ENCODE results near the gene DGKI.

Gene DGKI

GRCh38 chr7:137656850-137657232, 189.9 kb downstream of the DGKI start:
- DNase-seq (ENCODE audit: low read depth in 3 of 3): no peak

GRCh38 chr7:137656227-137656849, 190.4 kb downstream of the DGKI start:
- peak in 2 of 3 experiments; percentile 12 to 13 for DNase-seq (ENCODE audit: low read depth in 3 of 3)

- no peak for DNase-seq (ENCODE audit: low read depth in 3 of 3)
Observed at GRCh38 chr7:137655804-137656203, 191.0 kb downstream of the DGKI start.

GRCh38 chr7:137652721-137653120, 194.1 kb downstream of the DGKI start:
- DNase-seq (ENCODE audit: low read depth in 3 of 3): no peak

- DNase-seq (ENCODE audit: low read depth in 3 of 3): no peak
Observed at GRCh38 chr7:137647905-137648565, 198.7 kb downstream of the DGKI start.

- DNase-seq (ENCODE audit: low read depth in 3 of 3): no peak
Observed at GRCh38 chr7:137642472-137642871, 204.3 kb downstream of the DGKI start.

- no peak for DNase-seq (ENCODE audit: low read depth in 3 of 3)
Observed at GRCh38 chr7:137642031-137642430, 204.7 kb downstream of the DGKI start.

GRCh38 chr7:137636376-137636775, 210.4 kb downstream of the DGKI start:
- no peak for DNase-seq (ENCODE audit: low read depth in 3 of 3)

GRCh38 chr7:137635874-137636273, 210.9 kb downstream of the DGKI start:
- DNase-seq (ENCODE audit: low read depth in 3 of 3): no peak

GRCh38 chr7:137635132-137635531, 211.6 kb downstream of the DGKI start:
- DNase-seq (ENCODE audit: low read depth in 3 of 3): no peak

- DNase-seq (ENCODE audit: low read depth in 3 of 3): no peak
Observed at GRCh38 chr7:137634356-137634755, 212.4 kb downstream of the DGKI start.

GRCh38 chr7:137633133-137633532, 213.6 kb downstream of the DGKI start:
- no peak for DNase-seq (ENCODE audit: low read depth in 3 of 3)

GRCh38 chr7:137628216-137628615, 218.6 kb downstream of the DGKI start:
- no peak for DNase-seq (ENCODE audit: low read depth in 3 of 3)

- DNase-seq (ENCODE audit: low read depth in 3 of 3): no peak
Observed at GRCh38 chr7:137626469-137627067, 220.2 kb downstream of the DGKI start.

GRCh38 chr7:137625197-137625596, 221.6 kb downstream of the DGKI start:
- DNase-seq (ENCODE audit: low read depth in 3 of 3): no peak

GRCh38 chr7:137619181-137619580, 227.6 kb downstream of the DGKI start:
- no peak for DNase-seq (ENCODE audit: low read depth in 3 of 3)

GRCh38 chr7:137618748-137619147, 228.0 kb downstream of the DGKI start:
- DNase-seq (ENCODE audit: low read depth in 3 of 3): no peak

GRCh38 chr7:137613006-137613525, 233.7 kb downstream of the DGKI start:
- DNase-seq (ENCODE audit: low read depth in 3 of 3): no peak

- no peak for DNase-seq (ENCODE audit: low read depth in 3 of 3)
Observed at GRCh38 chr7:137611606-137612005, 235.2 kb downstream of the DGKI start.

- no peak for DNase-seq (ENCODE audit: low read depth in 3 of 3)
Observed at GRCh38 chr7:137609500-137609899, 237.3 kb downstream of the DGKI start.

GRCh38 chr7:137606061-137606674, 240.6 kb downstream of the DGKI start:
- no peak for DNase-seq (ENCODE audit: low read depth in 3 of 3)

- DNase-seq (ENCODE audit: low read depth in 3 of 3): no peak
Observed at GRCh38 chr7:137603043-137603442, 243.7 kb downstream of the DGKI start.

GRCh38 chr7:137601642-137602041, 245.1 kb downstream of the DGKI start:
- no peak for DNase-seq (ENCODE audit: low read depth in 3 of 3)

Data from stimulated activated CD4-positive, alpha-beta T cell treated with anti-CD3 and anti-CD28 coated beads, TNF-alpha, amount 100 ng/mL, for 4 hours (primary cell).